ENCODE measurements around the gene ORMDL1.

DNA sequence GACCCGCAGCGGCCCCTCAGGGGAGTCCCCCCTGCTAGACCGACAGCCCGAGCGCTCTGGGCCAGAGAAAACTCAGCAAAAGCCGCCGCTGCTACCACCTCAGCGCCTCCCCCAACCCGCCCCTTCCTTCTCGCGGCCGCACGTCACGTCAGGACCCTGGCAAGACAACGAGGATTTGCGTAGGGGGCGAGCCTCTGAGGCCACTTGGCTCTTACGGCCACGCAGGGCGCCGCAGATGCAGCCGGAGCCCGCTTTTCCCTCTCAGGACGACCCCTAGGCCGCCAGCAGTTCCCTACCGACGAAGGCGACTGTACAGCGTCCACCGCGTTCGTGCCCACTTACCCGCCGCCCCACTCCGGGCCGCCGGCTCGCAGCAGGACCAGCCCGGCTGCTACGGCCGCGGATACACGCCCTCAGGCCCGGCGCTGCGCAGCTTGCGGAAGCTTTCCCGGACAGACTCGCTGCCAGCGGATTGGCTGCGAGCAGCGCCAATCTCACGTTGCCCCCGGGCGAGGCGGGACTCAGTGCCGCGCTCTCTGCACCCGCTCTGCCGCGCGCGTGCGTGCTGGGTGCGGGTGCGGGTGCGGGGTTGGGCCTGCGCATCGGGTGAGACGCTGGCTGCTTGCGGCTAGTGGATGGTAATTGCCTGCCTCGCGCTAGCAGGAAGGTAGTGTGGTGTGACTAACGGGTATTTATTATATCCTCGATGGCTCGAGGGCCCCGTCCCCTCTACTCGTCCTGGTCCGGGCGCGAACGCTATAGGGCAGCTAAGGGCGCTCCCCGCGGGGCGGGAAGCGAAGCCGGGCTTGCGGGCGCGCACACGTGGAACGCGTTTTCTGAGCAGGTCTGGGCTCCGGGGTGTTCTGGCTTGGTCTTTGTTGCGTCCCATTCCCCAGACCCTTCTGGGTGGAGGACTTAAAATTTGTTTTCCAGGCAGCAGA lies at the start of gene ORMDL1, which contains the start of gene PMS1:
- peak; percentile 41 to 88 for TF ChIP-seq EGR1 (IDR thresholded peaks at IDR 0.05; ENCODE audit: low read depth in 2 of 2)
- TF ChIP-seq CTCF (IDR thresholded peaks at IDR 0.05; ENCODE audit: low read depth, low read length, missing input control), result no peak
- TF ChIP-seq FOXA1 (IDR thresholded peaks at IDR 0.05), result peak; percentile 46
- TF ChIP-seq ATF3 (IDR thresholded peaks at IDR 0.05), result no peak
- TF ChIP-seq HNF4A (conservative IDR thresholded peaks at IDR 0.05), result no peak
- TF ChIP-seq JUND (IDR thresholded peaks at IDR 0.05), result no peak
- TF ChIP-seq MAX (IDR thresholded peaks at IDR 0.05), result peak; percentile 21
- no peak for TF ChIP-seq TAF1 (conservative IDR thresholded peaks at IDR 0.05)
- TF ChIP-seq HNF4G (IDR thresholded peaks at IDR 0.05), result no peak
- peak; percentile 71 for TF ChIP-seq YY1 (IDR thresholded peaks at IDR 0.05)
- TF ChIP-seq RAD21 (IDR thresholded peaks at IDR 0.05), result no peak
- TF ChIP-seq, protein P1, sequence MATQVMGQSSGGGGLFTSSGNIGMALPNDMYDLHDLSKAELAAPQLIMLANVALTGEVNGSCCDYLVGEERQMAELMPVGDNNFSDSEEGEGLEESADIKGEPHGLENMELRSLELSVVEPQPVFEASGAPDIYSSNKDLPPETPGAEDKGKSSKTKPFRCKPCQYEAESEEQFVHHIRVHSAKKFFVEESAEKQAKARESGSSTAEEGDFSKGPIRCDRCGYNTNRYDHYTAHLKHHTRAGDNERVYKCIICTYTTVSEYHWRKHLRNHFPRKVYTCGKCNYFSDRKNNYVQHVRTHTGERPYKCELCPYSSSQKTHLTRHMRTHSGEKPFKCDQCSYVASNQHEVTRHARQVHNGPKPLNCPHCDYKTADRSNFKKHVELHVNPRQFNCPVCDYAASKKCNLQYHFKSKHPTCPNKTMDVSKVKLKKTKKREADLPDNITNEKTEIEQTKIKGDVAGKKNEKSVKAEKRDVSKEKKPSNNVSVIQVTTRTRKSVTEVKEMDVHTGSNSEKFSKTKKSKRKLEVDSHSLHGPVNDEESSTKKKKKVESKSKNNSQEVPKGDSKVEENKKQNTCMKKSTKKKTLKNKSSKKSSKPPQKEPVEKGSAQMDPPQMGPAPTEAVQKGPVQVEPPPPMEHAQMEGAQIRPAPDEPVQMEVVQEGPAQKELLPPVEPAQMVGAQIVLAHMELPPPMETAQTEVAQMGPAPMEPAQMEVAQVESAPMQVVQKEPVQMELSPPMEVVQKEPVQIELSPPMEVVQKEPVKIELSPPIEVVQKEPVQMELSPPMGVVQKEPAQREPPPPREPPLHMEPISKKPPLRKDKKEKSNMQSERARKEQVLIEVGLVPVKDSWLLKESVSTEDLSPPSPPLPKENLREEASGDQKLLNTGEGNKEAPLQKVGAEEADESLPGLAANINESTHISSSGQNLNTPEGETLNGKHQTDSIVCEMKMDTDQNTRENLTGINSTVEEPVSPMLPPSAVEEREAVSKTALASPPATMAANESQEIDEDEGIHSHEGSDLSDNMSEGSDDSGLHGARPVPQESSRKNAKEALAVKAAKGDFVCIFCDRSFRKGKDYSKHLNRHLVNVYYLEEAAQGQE (IDR thresholded peaks at IDR 0.05), result peak; percentile 75
- TF ChIP-seq SP1 (IDR thresholded peaks at IDR 0.05), result peak; percentile 80
- peak in 1 of 2 donors; percentile 81 for TF ChIP-seq GABPA (IDR thresholded peaks at IDR 0.05 in 1 of 2, conservative IDR thresholded peaks at IDR 0.05 in 1 of 2)
